SK-N-SH treated with all-trans-retinoic acid at 6 μM for 48 hours (cell line): ENCODE results near the gene PCNA.

Source experiments
- BACH2 ChIP-seq: fragments of 250-450 bp; sonication (Bioruptor Pico); IDR thresholded peaks from 2 replicates; pipeline ENCODE4 v1.9.0; 2021; ENCODE audit warnings: mild to moderate bottlenecking, borderline replicate concordance
- ISL1 ChIP-seq: fragments of 250-450 bp; sonication (Bioruptor Pico); IDR thresholded peaks from 2 replicates; pipeline ENCODE4 v2.1.2; 2022; ENCODE audit warnings: mild to moderate bottlenecking, moderate library complexity
- PATZ1 ChIP-seq: fragments of 250-450 bp; sonication (Bioruptor Pico); IDR thresholded peaks from 2 replicates; pipeline ENCODE4 v1.8.0; 2020; ENCODE audit warnings: mild to moderate bottlenecking, moderate library complexity, borderline replicate concordance
- RARB ChIP-seq: fragments of 250-450 bp; sonication (Bioruptor Pico); IDR thresholded peaks from 2 replicates; pipeline ENCODE4 v1.8.0; 2021; ENCODE audit warnings: mild to moderate bottlenecking, moderate library complexity
- SNAI2 ChIP-seq: fragments of 250-450 bp; sonication (Bioruptor Pico); IDR thresholded peaks from 2 replicates; pipeline ENCODE4 v1.5.0; 2020; ENCODE audit warnings: mild to moderate bottlenecking, moderate library complexity
- TOX ChIP-seq: fragments of 250-450 bp; sonication (Bioruptor Pico); IDR thresholded peaks from 2 replicates; pipeline ENCODE4 v1.8.0; 2021; ENCODE audit warnings: mild to moderate bottlenecking, moderate library complexity, borderline replicate concordance
- ZC3H10 ChIP-seq: fragments of 250-450 bp; sonication (Bioruptor Pico); IDR thresholded peaks from 2 replicates; pipeline ENCODE4 v1.5.1; 2021; ENCODE audit warnings: mild to moderate bottlenecking, moderate library complexity
- ZFP3 ChIP-seq: fragments of 250-450 bp; sonication (Bioruptor Pico); IDR thresholded peaks from 2 replicates; pipeline ENCODE4 v1.5.0; 2020; ENCODE audit warnings: mild to moderate bottlenecking, moderate library complexity
- ZNF70 ChIP-seq: fragments of 450-650 bp; formaldehyde crosslinking; IDR thresholded peaks from 2 replicates; pipeline ENCODE4 v1.5.0; 2020; ENCODE audit warnings: mild to moderate bottlenecking, moderate library complexity
- ZNF8 ChIP-seq: fragments of 450-650 bp; formaldehyde crosslinking; IDR thresholded peaks from 2 replicates; pipeline ENCODE4 v1.5.0; 2020; ENCODE audit warnings: mild to moderate bottlenecking, moderate library complexity
- TF ChIP-seq, protein P1 (sequence below): fragments of 250-450 bp; sonication (Bioruptor Pico); IDR thresholded peaks from 2 replicates; pipeline ENCODE4 v1.5.0; 2020; ENCODE audit warnings: mild to moderate bottlenecking, moderate library complexity
- TF ChIP-seq, protein P2 (sequence below): fragments of 250-450 bp; sonication (Bioruptor Pico); IDR thresholded peaks from 2 replicates; pipeline ENCODE4 v1.5.1; 2020; ENCODE audit warnings: low read depth, mild to moderate bottlenecking, moderate library complexity

DNA sequence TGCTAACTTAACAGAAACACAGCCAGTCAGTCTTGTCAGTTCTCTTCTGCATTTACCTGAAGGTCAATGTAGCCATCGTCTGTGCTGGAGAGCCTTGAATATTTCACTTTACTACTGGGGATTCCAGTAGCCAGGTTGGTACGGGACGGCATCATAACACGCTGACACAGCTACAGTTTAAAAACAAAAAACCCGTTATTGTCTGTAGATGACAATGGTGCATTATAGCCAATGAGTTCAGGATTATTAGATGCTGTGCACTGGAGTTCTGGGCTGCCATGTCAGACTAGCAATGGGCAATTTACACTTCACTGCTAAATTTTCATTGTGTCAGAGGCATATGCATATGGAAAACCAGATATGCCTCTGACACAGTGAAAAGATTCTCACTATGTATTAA, 10.5 kb downstream of the PCNA start:
- TF ChIP-seq TOX (no peak), RARB (no peak), ZC3H10 (no peak), SNAI2 (CRISPR knock-in tag) (no peak), ZNF8 (CRISPR knock-in tag) (no peak), PATZ1 (CRISPR knock-in tag) (no peak), BACH2 (CRISPR knock-in tag) (no peak), ZFP3 (CRISPR knock-in tag) (no peak), ZNF70 (CRISPR knock-in tag) (no peak), ISL1 (CRISPR knock-in tag) (no peak)
- TF ChIP-seq, protein P1, sequence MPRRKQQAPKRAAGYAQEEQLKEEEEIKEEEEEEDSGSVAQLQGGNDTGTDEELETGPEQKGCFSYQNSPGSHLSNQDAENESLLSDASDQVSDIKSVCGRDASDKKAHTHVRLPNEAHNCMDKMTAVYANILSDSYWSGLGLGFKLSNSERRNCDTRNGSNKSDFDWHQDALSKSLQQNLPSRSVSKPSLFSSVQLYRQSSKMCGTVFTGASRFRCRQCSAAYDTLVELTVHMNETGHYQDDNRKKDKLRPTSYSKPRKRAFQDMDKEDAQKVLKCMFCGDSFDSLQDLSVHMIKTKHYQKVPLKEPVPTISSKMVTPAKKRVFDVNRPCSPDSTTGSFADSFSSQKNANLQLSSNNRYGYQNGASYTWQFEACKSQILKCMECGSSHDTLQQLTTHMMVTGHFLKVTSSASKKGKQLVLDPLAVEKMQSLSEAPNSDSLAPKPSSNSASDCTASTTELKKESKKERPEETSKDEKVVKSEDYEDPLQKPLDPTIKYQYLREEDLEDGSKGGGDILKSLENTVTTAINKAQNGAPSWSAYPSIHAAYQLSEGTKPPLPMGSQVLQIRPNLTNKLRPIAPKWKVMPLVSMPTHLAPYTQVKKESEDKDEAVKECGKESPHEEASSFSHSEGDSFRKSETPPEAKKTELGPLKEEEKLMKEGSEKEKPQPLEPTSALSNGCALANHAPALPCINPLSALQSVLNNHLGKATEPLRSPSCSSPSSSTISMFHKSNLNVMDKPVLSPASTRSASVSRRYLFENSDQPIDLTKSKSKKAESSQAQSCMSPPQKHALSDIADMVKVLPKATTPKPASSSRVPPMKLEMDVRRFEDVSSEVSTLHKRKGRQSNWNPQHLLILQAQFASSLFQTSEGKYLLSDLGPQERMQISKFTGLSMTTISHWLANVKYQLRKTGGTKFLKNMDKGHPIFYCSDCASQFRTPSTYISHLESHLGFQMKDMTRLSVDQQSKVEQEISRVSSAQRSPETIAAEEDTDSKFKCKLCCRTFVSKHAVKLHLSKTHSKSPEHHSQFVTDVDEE, result no peak
- TF ChIP-seq, protein P2, sequence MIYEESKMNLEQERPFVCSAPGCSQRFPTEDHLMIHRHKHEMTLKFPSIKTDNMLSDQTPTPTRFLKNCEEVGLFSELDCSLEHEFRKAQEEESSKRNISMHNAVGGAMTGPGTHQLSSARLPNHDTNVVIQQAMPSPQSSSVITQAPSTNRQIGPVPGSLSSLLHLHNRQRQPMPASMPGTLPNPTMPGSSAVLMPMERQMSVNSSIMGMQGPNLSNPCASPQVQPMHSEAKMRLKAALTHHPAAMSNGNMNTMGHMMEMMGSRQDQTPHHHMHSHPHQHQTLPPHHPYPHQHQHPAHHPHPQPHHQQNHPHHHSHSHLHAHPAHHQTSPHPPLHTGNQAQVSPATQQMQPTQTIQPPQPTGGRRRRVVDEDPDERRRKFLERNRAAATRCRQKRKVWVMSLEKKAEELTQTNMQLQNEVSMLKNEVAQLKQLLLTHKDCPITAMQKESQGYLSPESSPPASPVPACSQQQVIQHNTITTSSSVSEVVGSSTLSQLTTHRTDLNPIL, result no peak
